A673 (cell line): ENCODE data around the gene POLR1H.

Experiments
- CTCF ChIP-seq: fragments of 300-800, 200-600 bp; sonication (generic); conservative IDR thresholded peaks from 2 replicates; pipeline ENCODE4 v1.5.1; 2017; ENCODE audit warnings: low read depth, mild to moderate bottlenecking, antibody characterized with exemption, low read length, moderate library complexity, mixed read lengths
- EZH2 ChIP-seq: fragments of 200-600 bp; sonication (generic); IDR thresholded peaks from 2 replicates; pipeline ENCODE4 v1.6.1; 2017; ENCODE audit warnings: borderline replicate concordance, low read depth, mild to moderate bottlenecking, mixed read lengths, antibody characterized with exemption, low read length; ENCODE audit not compliant: poor library complexity, severe bottlenecking

GRCh38 chr6:30100585-30101443 is 39.7 kb downstream of the POLR1H start:
- TF ChIP-seq CTCF: no peak
- TF ChIP-seq EZH2: peak; percentile 67
